Dendritic cell treated with granulocyte-macrophage colony-stimulating factor and Interleukin-4, amounts not matched to agents 40 ng/mL and 50 ng/mL, for 4 days (primary cell): Measurements from ENCODE around the gene PF4V1.

Source experiments
- H3K27ac Mint-ChIP-seq: one replicate; pipeline ENCODE4 v1.8.0; 2022; ENCODE audit warnings: mild to moderate bottlenecking, mixed read lengths
- H3K27me3 Mint-ChIP-seq: one replicate; pipeline ENCODE4 v1.8.0; 2022; ENCODE audit warnings: mild to moderate bottlenecking, mixed read lengths
- H3K36me3 Mint-ChIP-seq: one replicate; pipeline ENCODE4 v1.8.0; 2022; ENCODE audit warnings: low read depth, mixed read lengths
- H3K4me1 Mint-ChIP-seq: one replicate; pipeline ENCODE4 v1.8.0; 2022; ENCODE audit warnings: low read depth, mixed read lengths
- H3K4me3 Mint-ChIP-seq: one replicate; pipeline ENCODE4 v1.8.0; 2022; ENCODE audit warnings: mild to moderate bottlenecking, moderate library complexity, mixed read lengths
- H3K9me3 Mint-ChIP-seq: one replicate; pipeline ENCODE4 v1.8.0; 2022; ENCODE audit warnings: mixed read lengths
- intact Hi-C: fragments of 100-400 bp; cut with micrococcal nuclease; formaldehyde crosslinking; loops from one replicate; pipeline ENCODE4 v1.15.0; 2022

PF4V1 gene

GRCh38 chr4:73853718-73854473, 800 bp downstream of the PF4V1 start:
- intact Hi-C loops = no loop called here
- Mint-ChIP-seq H3K9me3 (no peaks in the 10 kb centered on the region), H3K27ac (no peak overlapping the region), H3K27me3 (peaks cover 19% of the 10 kb centered on the region), H3K36me3 (no peaks in the 10 kb centered on the region), H3K4me3 (no peak overlapping the region), H3K4me1 (peaks cover 14% of the 10 kb centered on the region)

- peaks cover 19% of the 10 kb centered on the region for H3K27me3 Mint-ChIP-seq
- intact Hi-C loops = no loop called here
- no peak overlapping the region for H3K4me3 Mint-ChIP-seq
- H3K36me3 Mint-ChIP-seq = no peaks in the 10 kb centered on the region
- H3K27ac Mint-ChIP-seq = no peak overlapping the region
- H3K4me1 Mint-ChIP-seq = peaks cover 14% of the 10 kb centered on the region
- H3K9me3 Mint-ChIP-seq = no peaks in the 10 kb centered on the region
These were observed 2.3 kb downstream of the PF4V1 start for GRCh38 chr4:73855406-73855805.

GRCh38 chr4:73856518-73856917, 3.4 kb downstream of the PF4V1 start:
- H3K27me3 Mint-ChIP-seq = peaks cover 19% of the 10 kb centered on the region
- peaks cover 14% of the 10 kb centered on the region for H3K4me1 Mint-ChIP-seq
- H3K27ac Mint-ChIP-seq = no peak overlapping the region
- no peak overlapping the region for H3K4me3 Mint-ChIP-seq
- no peaks in the 10 kb centered on the region for H3K36me3 Mint-ChIP-seq
- intact Hi-C loops = no loop called here
- H3K9me3 Mint-ChIP-seq = no peaks in the 10 kb centered on the region

- Mint-ChIP-seq H3K4me3 (no peak overlapping the region), H3K9me3 (no peaks in the 10 kb centered on the region), H3K36me3 (no peaks in the 10 kb centered on the region), H3K27me3 (peaks cover 4% of the 10 kb centered on the region), H3K27ac (no peak overlapping the region), H3K4me1 (peaks cover 3% of the 10 kb centered on the region)
- intact Hi-C loops = loop anchor here (10.0 kb wide), 1 partner anchor 125 kb away; no protein-coding TSS in a partner anchor
These were observed 6.6 kb downstream of the PF4V1 start for GRCh38 chr4:73859614-73860088.

- Mint-ChIP-seq H3K9me3 (no peaks in the 10 kb centered on the region), H3K4me1 (no peaks in the 10 kb centered on the region), H3K27me3 (peaks cover 2% of the 10 kb centered on the region), H3K36me3 (no peaks in the 10 kb centered on the region), H3K4me3 (no peak overlapping the region), H3K27ac (no peak overlapping the region)
- intact Hi-C loops = loop anchor here (10.0 kb wide), 1 partner anchor 125 kb away; no protein-coding TSS in a partner anchor
These were observed 7.1 kb downstream of the PF4V1 start for GRCh38 chr4:73860181-73860580.

GRCh38 chr4:73860917-73861316, 7.8 kb downstream of the PF4V1 start:
- Mint-ChIP-seq H3K36me3 (no peaks in the 10 kb centered on the region), H3K27me3 (no peaks in the 10 kb centered on the region), H3K27ac (no peak overlapping the region), H3K4me1 (no peaks in the 10 kb centered on the region), H3K4me3 (no peak overlapping the region), H3K9me3 (no peaks in the 10 kb centered on the region)
- intact Hi-C loops = loop anchor here (10.0 kb wide), 1 partner anchor 126 kb away; no protein-coding TSS in a partner anchor

GRCh38 chr4:73862322-73862721, 9.2 kb downstream of the PF4V1 start:
- Mint-ChIP-seq H3K27ac (no peak overlapping the region), H3K27me3 (no peaks in the 10 kb centered on the region), H3K4me1 (no peaks in the 10 kb centered on the region), H3K4me3 (no peak overlapping the region), H3K9me3 (no peaks in the 10 kb centered on the region), H3K36me3 (no peaks in the 10 kb centered on the region)
- intact Hi-C loops = loop anchor here (10.0 kb wide), 1 partner anchor 128 kb away; no protein-coding TSS in a partner anchor

GRCh38 chr4:73864365-73864764, 11.3 kb downstream of the PF4V1 start:
- no peak overlapping the region for H3K4me3 Mint-ChIP-seq
- no peak overlapping the region for H3K27ac Mint-ChIP-seq
- intact Hi-C loops = loop anchor here (10.0 kb wide), 1 partner anchor 130 kb away; no protein-coding TSS in a partner anchor
- H3K4me1 Mint-ChIP-seq = peaks cover 13% of the 10 kb centered on the region
- no peaks in the 10 kb centered on the region for H3K9me3 Mint-ChIP-seq
- H3K27me3 Mint-ChIP-seq = peaks cover 11% of the 10 kb centered on the region
- H3K36me3 Mint-ChIP-seq = peaks cover 3% of the 10 kb centered on the region

- no peaks in the 10 kb centered on the region for H3K9me3 Mint-ChIP-seq
- intact Hi-C loops = loop anchor here (10.0 kb wide), 1 partner anchor 130 kb away; no protein-coding TSS in a partner anchor
- H3K4me1 Mint-ChIP-seq = peaks cover 19% of the 10 kb centered on the region
- no peak overlapping the region for H3K4me3 Mint-ChIP-seq
- peaks cover 16% of the 10 kb centered on the region for H3K27me3 Mint-ChIP-seq
- H3K27ac Mint-ChIP-seq = no peak overlapping the region
- peaks cover 5% of the 10 kb centered on the region for H3K36me3 Mint-ChIP-seq
These were observed 11.9 kb downstream of the PF4V1 start for GRCh38 chr4:73864961-73865360.

- Mint-ChIP-seq H3K36me3 (peaks cover 5% of the 10 kb centered on the region), H3K9me3 (no peaks in the 10 kb centered on the region), H3K4me3 (no peak overlapping the region), H3K27me3 (peaks cover 16% of the 10 kb centered on the region), H3K27ac (no peak overlapping the region), H3K4me1 (peaks cover 25% of the 10 kb centered on the region)
- intact Hi-C loops = loop anchor here (10.0 kb wide), 1 partner anchor 131 kb away; no protein-coding TSS in a partner anchor
These were observed 12.5 kb downstream of the PF4V1 start for GRCh38 chr4:73865431-73866096.

- Mint-ChIP-seq H3K36me3 (peaks cover 5% of the 10 kb centered on the region), H3K27ac (no peak overlapping the region), H3K9me3 (no peaks in the 10 kb centered on the region), H3K4me3 (no peak overlapping the region), H3K27me3 (peaks cover 16% of the 10 kb centered on the region), H3K4me1 (peaks cover 25% of the 10 kb centered on the region)
- intact Hi-C loops = loop anchor here (10.0 kb wide), 1 partner anchor 131 kb away; no protein-coding TSS in a partner anchor
These were observed 13.2 kb downstream of the PF4V1 start for GRCh38 chr4:73866246-73866645.

- H3K27me3 Mint-ChIP-seq = peaks cover 16% of the 10 kb centered on the region
- H3K4me1 Mint-ChIP-seq = peaks cover 27% of the 10 kb centered on the region
- intact Hi-C loops = loop anchor here (10.0 kb wide), 1 partner anchor 133 kb away; no protein-coding TSS in a partner anchor
- no peak overlapping the region for H3K27ac Mint-ChIP-seq
- peaks cover 4% of the 10 kb centered on the region for H3K9me3 Mint-ChIP-seq
- no peak overlapping the region for H3K4me3 Mint-ChIP-seq
- H3K36me3 Mint-ChIP-seq = peaks cover 5% of the 10 kb centered on the region
These were observed 14.7 kb downstream of the PF4V1 start for GRCh38 chr4:73867783-73868182.

GRCh38 chr4:73868206-73869129, 15.4 kb downstream of the PF4V1 start:
- Mint-ChIP-seq H3K36me3 (peaks cover 5% of the 10 kb centered on the region), H3K9me3 (peaks cover 9% of the 10 kb centered on the region), H3K27ac (peak overlapping the region; percentile 90), H3K4me3 (peak overlapping the region; percentile 90), H3K27me3 (peaks cover 16% of the 10 kb centered on the region), H3K4me1 (peaks cover 33% of the 10 kb centered on the region)
- intact Hi-C loops = loop anchor here (10.0 kb wide), 1 partner anchor 134 kb away; no protein-coding TSS in a partner anchor
